Astrocyte of the spinal cord (primary cell): ENCODE data around the gene C16orf54.
"Not testable (repeated sequence)": the region's sequence is repeated elsewhere in the genome, so short reads cannot be mapped to it uniquely, and the experiment has no call there.

Experiments used
- DNase-seq: peaks from one replicate; pipeline ENCODE4 v3.0.0; 2011; ENCODE audit warnings: low read depth, low spot score
- H3K4me3 ChIP-seq: 2 replicates; pipeline ENCODE4 v1.5.1; 2011; ENCODE audit warnings: low read depth, mild to moderate bottlenecking, low read length, moderate library complexity
- CTCF ChIP-seq: IDR thresholded peaks from 2 replicates; pipeline ENCODE4 v1.5.1; 2012; ENCODE audit warnings: low read depth, mild to moderate bottlenecking, low read length, inconsistent platforms
- in situ Hi-C: cut with HindIII; loops from 2 replicates; pipeline ENCODE4 v1.10.0; 2017; ENCODE audit warnings: low sequenced_read_pairs

The C16orf54 gene

GRCh38 chr16:29736764-29737163 is 9.0 kb downstream of the C16orf54 start:
- TF ChIP-seq CTCF = no peak
- in situ Hi-C loops = no loop called here
- H3K4me3 ChIP-seq = no peak overlapping the region
- DNase-seq = no peak

GRCh38 chr16:29736112-29736511 is 9.7 kb downstream of the C16orf54 start:
- in situ Hi-C loops = no loop called here
- TF ChIP-seq CTCF = peak; percentile 9
- DNase-seq = no peak
- no peak overlapping the region for H3K4me3 ChIP-seq

- DNase-seq = no peak
- in situ Hi-C loops = no loop called here
- H3K4me3 ChIP-seq = no peak overlapping the region
- TF ChIP-seq CTCF = no peak
These were observed 11.0 kb downstream of the C16orf54 start for GRCh38 chr16:29734786-29735185.

GRCh38 chr16:29731768-29732601 is 13.8 kb downstream of the C16orf54 start:
- DNase-seq, H3K4me3 ChIP-seq, in situ Hi-C loops: not testable (repeated sequence)

GRCh38 chr16:29730649-29731048 is 15.1 kb downstream of the C16orf54 start:
- TF ChIP-seq CTCF = no peak
- no peak for DNase-seq
- in situ Hi-C loops = no loop called here
- H3K4me3 ChIP-seq = no peak overlapping the region

- DNase-seq = peak; percentile 32
- peak; percentile 76 for TF ChIP-seq CTCF
- in situ Hi-C loops = no loop called here
- H3K4me3 ChIP-seq = no peak overlapping the region
These were observed 16.7 kb downstream of the C16orf54 start for GRCh38 chr16:29729116-29729521.

GRCh38 chr16:29727452-29727851 is 18.3 kb downstream of the C16orf54 start:
- DNase-seq = no peak
- no peak overlapping the region for H3K4me3 ChIP-seq
- TF ChIP-seq CTCF = no peak
- in situ Hi-C loops = no loop called here
